Measurements from ENCODE around the gene CCDC148. TPM values are rescaled to one million over a fixed set of nuclear protein-coding genes. Genes with fewer than 3 reads are reported as not detected.

Gene CCDC148
- total and polyA plus RNA-seq, 2 donors (not counting 1 experiment from before 2014, with no cell fraction given) = not detected

DNA sequence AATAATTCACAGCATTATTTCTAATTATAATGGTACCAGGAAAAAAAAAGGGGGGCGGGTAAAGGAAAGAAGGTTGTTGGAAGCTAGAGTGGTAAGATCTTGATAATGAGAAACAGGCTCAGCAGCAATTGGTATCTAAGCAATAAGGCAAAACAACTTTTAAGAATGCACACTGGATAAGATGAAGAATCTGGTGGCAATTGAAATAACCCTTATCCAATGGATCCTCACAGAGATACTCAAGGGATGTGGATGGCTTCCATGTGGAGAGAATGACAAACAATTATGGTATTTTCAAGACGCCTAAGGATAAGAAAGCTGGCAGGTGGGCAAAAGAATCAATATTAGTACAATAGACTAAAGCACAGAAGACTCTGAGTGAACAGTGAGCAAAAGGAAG, 201.3 kb downstream of the CCDC148 start:
- no peak for TF ChIP-seq CTCF (IDR thresholded peaks at IDR 0.05)
- no peak for TF ChIP-seq EZH2 (IDR thresholded peaks at IDR 0.05; ENCODE audit: borderline replicate concordance, insufficient read depth, low read depth, low read length, poor library complexity, severe bottlenecking)
- Histone ChIP-seq H3K4me2 (replicated peaks; ENCODE audit: low read depth, low read length, poor library complexity, severe bottlenecking) (no peak overlapping the region), H3K9me3 (ENCODE audit: control extremely low read depth in 1 of 3, control insufficient read depth in 2 of 3, insufficient read depth in 1 of 3, low read length in 2 of 3) (no peaks in the 10 kb centered on the region), H3K27me3 (replicated peaks in 1 of 4; ENCODE audit: control extremely low read depth in 1 of 4, control insufficient read depth in 3 of 4, insufficient read depth in 4 of 4, low read length in 3 of 4) (no peaks in the 10 kb centered on the region), H3K36me3 (replicated peaks in 1 of 2; ENCODE audit: control extremely low read depth in 1 of 2, control insufficient read depth in 1 of 2, extremely low read depth in 1 of 2, insufficient read depth in 2 of 2, low read length in 1 of 2) (no peaks in the 10 kb centered on the region), H4K20me1 (ENCODE audit: control insufficient read depth, insufficient read depth, low read length, poor library complexity, severe bottlenecking) (no peaks in the 10 kb centered on the region), H3K4me1 (ENCODE audit: control insufficient read depth in 2 of 2, insufficient read depth in 2 of 2, low read length in 2 of 2) (no peaks in the 10 kb centered on the region), H3K4me3 (ENCODE audit: control extremely low read depth in 1 of 5, extremely low read depth in 1 of 5, insufficient read depth in 1 of 5, low read depth in 2 of 5, low read length in 4 of 5) (no peak overlapping the region), H3K79me2 (ENCODE audit: control insufficient read depth, insufficient read depth, low read length) (no peaks in the 10 kb centered on the region), H3K9ac (ENCODE audit: low read length) (no peak overlapping the region), H2AFZ (ENCODE audit: insufficient read depth, low read depth, low read length, poor library complexity, severe bottlenecking) (no peak overlapping the region), H3K27ac (ENCODE audit: low read length in 2 of 2) (no peak overlapping the region)
- ATAC-seq (ENCODE audit: low read depth) (no peak), DNase-seq (no peak)
- CTCF ChIA-PET = no interaction called here
- POLR2A ChIA-PET = no interaction called here
- no peaks in the 10 kb centered on the region for H3K4me1 Mint-ChIP-seq
- no peak overlapping the region for H3K4me3 Mint-ChIP-seq
- no peak overlapping the region for H3K27ac Mint-ChIP-seq
- H3K9me3 Mint-ChIP-seq (ENCODE audit: insufficient read depth) = no peaks in the 10 kb centered on the region
- H3K27me3 Mint-ChIP-seq = peaks cover 5% of the 10 kb centered on the region
- intact Hi-C loops (cut with micrococcal nuclease) = no loop called here
- WGBS (ENCODE audit: insufficient coverage) = no CpG with 5 or more reads among the region's 2 CpGs

- Mint-ChIP-seq H3K4me3 (no peak overlapping the region), H3K27me3 (peaks cover 5% of the 10 kb centered on the region), H3K27ac (no peak overlapping the region), H3K4me1 (no peaks in the 10 kb centered on the region), H3K9me3 (ENCODE audit: insufficient read depth) (no peaks in the 10 kb centered on the region)
- Histone ChIP-seq H2AFZ (ENCODE audit: insufficient read depth, low read depth, low read length, poor library complexity, severe bottlenecking) (no peak overlapping the region), H3K4me3 (ENCODE audit: control extremely low read depth in 1 of 5, extremely low read depth in 1 of 5, insufficient read depth in 1 of 5, low read depth in 2 of 5, low read length in 4 of 5) (no peak overlapping the region), H3K4me2 (replicated peaks; ENCODE audit: low read depth, low read length, poor library complexity, severe bottlenecking) (no peak overlapping the region), H3K27ac (ENCODE audit: low read length in 2 of 2) (no peak overlapping the region), H3K4me1 (ENCODE audit: control insufficient read depth in 2 of 2, insufficient read depth in 2 of 2, low read length in 2 of 2) (no peaks in the 10 kb centered on the region), H4K20me1 (ENCODE audit: control insufficient read depth, insufficient read depth, low read length, poor library complexity, severe bottlenecking) (no peaks in the 10 kb centered on the region), H3K36me3 (replicated peaks in 1 of 2; ENCODE audit: control extremely low read depth in 1 of 2, control insufficient read depth in 1 of 2, extremely low read depth in 1 of 2, insufficient read depth in 2 of 2, low read length in 1 of 2) (no peaks in the 10 kb centered on the region), H3K9me3 (ENCODE audit: control extremely low read depth in 1 of 3, control insufficient read depth in 2 of 3, insufficient read depth in 1 of 3, low read length in 2 of 3) (no peaks in the 10 kb centered on the region), H3K9ac (ENCODE audit: low read length) (no peak overlapping the region), H3K27me3 (replicated peaks in 1 of 4; ENCODE audit: control extremely low read depth in 1 of 4, control insufficient read depth in 3 of 4, insufficient read depth in 4 of 4, low read length in 3 of 4) (no peaks in the 10 kb centered on the region), H3K79me2 (ENCODE audit: control insufficient read depth, insufficient read depth, low read length) (no peaks in the 10 kb centered on the region)
- intact Hi-C loops (cut with micrococcal nuclease) = no loop called here
- 78% methylated on average over 1 of the region's 1 CpG for WGBS (ENCODE audit: insufficient coverage)
- TF ChIP-seq EZH2 (IDR thresholded peaks at IDR 0.05; ENCODE audit: borderline replicate concordance, insufficient read depth, low read depth, low read length, poor library complexity, severe bottlenecking) = no peak
- TF ChIP-seq CTCF (IDR thresholded peaks at IDR 0.05) = no peak
- ATAC-seq (ENCODE audit: low read depth) (no peak), DNase-seq (no peak)
- CTCF ChIA-PET = no interaction called here
- POLR2A ChIA-PET = no interaction called here
These were observed 203.4 kb downstream of the CCDC148 start for GRCh38 chr2:158253170-158253569.
